ENCODE data around the gene TGOLN2. TPM values are rescaled to one million over a fixed set of nuclear protein-coding genes. Genes with fewer than 3 reads are reported as not detected.

The TGOLN2 gene
- total RNA-seq, 2 donors from 2014 or later = 69.9 to 75.2 TPM

GRCh38 chr2:85314884-85315242, 12.9 kb downstream of the TGOLN2 start:
- 66 to 74% methylated on average over 10 of the region's 10 CpGs for WGBS, 2 donors
- intact Hi-C loops (cut with DNase I) = no loop called here
- ATAC-seq = no peak
- H3K9me3 ChIP-seq = no peaks in the 10 kb centered on the region
- no peaks in the 10 kb centered on the region for H3K4me1 ChIP-seq
- peaks cover 0 to 10% of the 10 kb centered on the region in 2 donors for H3K36me3 ChIP-seq (replicated peaks in 1 of 2; ENCODE audit: insufficient read depth in 1 of 2, low read depth in 2 of 2)
- TF ChIP-seq CTCF (IDR thresholded peaks at IDR 0.05) (no peak), POLR2A (IDR thresholded peaks at IDR 0.05) (no peak)
- no peak for DNase-seq
- no peak overlapping the region for H3K4me3 ChIP-seq
- H3K27me3 ChIP-seq = no peaks in the 10 kb centered on the region
- H3K27ac ChIP-seq = no peak overlapping the region

GRCh38 chr2:85312404-85312803, 15.4 kb downstream of the TGOLN2 start:
- H3K27ac ChIP-seq = no peak overlapping the region
- TF ChIP-seq POLR2A (IDR thresholded peaks at IDR 0.05) = no peak
- no peak for TF ChIP-seq CTCF (IDR thresholded peaks at IDR 0.05)
- DNase-seq = no peak
- no peak overlapping the region for H3K4me3 ChIP-seq
- no peaks in the 10 kb centered on the region for H3K9me3 ChIP-seq
- 86 to 87% methylated on average over 7 of the region's 7 CpGs for WGBS, 2 donors
- H3K36me3 ChIP-seq (replicated peaks in 1 of 2; ENCODE audit: insufficient read depth in 1 of 2, low read depth in 2 of 2) = peaks cover 0 to 7% of the 10 kb centered on the region in 2 donors
- no peak for ATAC-seq
- intact Hi-C loops (cut with DNase I) = no loop called here
- H3K27me3 ChIP-seq = no peaks in the 10 kb centered on the region
- no peaks in the 10 kb centered on the region for H3K4me1 ChIP-seq

- intact Hi-C loops (cut with DNase I) = no loop called here
- H3K4me3 ChIP-seq = no peak overlapping the region
- no peaks in the 10 kb centered on the region for H3K9me3 ChIP-seq
- H3K27ac ChIP-seq = no peak overlapping the region
- no peak for DNase-seq
- no peak for ATAC-seq
- H3K27me3 ChIP-seq = no peaks in the 10 kb centered on the region
- H3K4me1 ChIP-seq = no peaks in the 10 kb centered on the region
- peaks cover 0 to 3% of the 10 kb centered on the region in 2 donors for H3K36me3 ChIP-seq (replicated peaks in 1 of 2; ENCODE audit: insufficient read depth in 1 of 2, low read depth in 2 of 2)
- WGBS, 2 donors = 72 to 78% methylated on average over 3 of the region's 3 CpGs
- no peak for TF ChIP-seq CTCF (IDR thresholded peaks at IDR 0.05)
- TF ChIP-seq POLR2A (IDR thresholded peaks at IDR 0.05) = no peak
Observed at GRCh38 chr2:85310330-85310729, 17.5 kb downstream of the TGOLN2 start.

- DNase-seq (no peak), ATAC-seq (no peak)
- H3K27me3 ChIP-seq = no peaks in the 10 kb centered on the region
- no peak for TF ChIP-seq CTCF (IDR thresholded peaks at IDR 0.05)
- no peak for TF ChIP-seq POLR2A (IDR thresholded peaks at IDR 0.05)
- intact Hi-C loops (cut with DNase I) = no loop called here
- H3K4me1 ChIP-seq = no peaks in the 10 kb centered on the region
- no peaks in the 10 kb centered on the region for H3K9me3 ChIP-seq
- no peak overlapping the region for H3K27ac ChIP-seq
- no peak overlapping the region for H3K4me3 ChIP-seq
- WGBS, 2 donors = 69 to 80% methylated on average over 18 to 19 of the region's 19 CpGs
- peaks cover 0 to 3% of the 10 kb centered on the region in 2 donors for H3K36me3 ChIP-seq (replicated peaks in 1 of 2; ENCODE audit: insufficient read depth in 1 of 2, low read depth in 2 of 2)
Observed at GRCh38 chr2:85309699-85310321, 18.0 kb downstream of the TGOLN2 start.

- Histone ChIP-seq H3K36me3 (replicated peaks in 1 of 2; ENCODE audit: insufficient read depth in 1 of 2, low read depth in 2 of 2) (no peaks in the 10 kb centered on the region), H3K27me3 (no peaks in the 10 kb centered on the region), H3K4me1 (no peaks in the 10 kb centered on the region), H3K9me3 (no peaks in the 10 kb centered on the region), H3K27ac (no peak overlapping the region), H3K4me3 (no peak overlapping the region)
- TF ChIP-seq CTCF (IDR thresholded peaks at IDR 0.05) (no peak), POLR2A (IDR thresholded peaks at IDR 0.05) (no peak)
- intact Hi-C loops (cut with DNase I) = no loop called here
- DNase-seq (peak in 3 of 4 donors; percentile 22 to 39 (median 39)), ATAC-seq (peak; percentile 43)
- WGBS, 2 donors = 53 to 63% methylated on average over 14 to 15 of the region's 15 CpGs
Observed at GRCh38 chr2:85308896-85309555, 18.8 kb downstream of the TGOLN2 start.

All from body of pancreas (tissue), 4 donors.